Activated CD4-positive, alpha-beta T cell treated with anti-CD3 and anti-CD28 coated beads, Interleukin-2, amount 50 U/mL, for 24 hours (primary cell): ENCODE results near the gene PHKG1.
"Not testable (repeated sequence)": the region's sequence is repeated elsewhere in the genome, so short reads cannot be mapped to it uniquely, and the experiment has no call there.

Source experiments
- DNase-seq, 2 donors: peaks; one replicate each; pipeline ENCODE4 v3.0.0-alpha.2; 2020; ENCODE audit warnings: low read depth in 1 of 2, low spot score in 1 of 2

The PHKG1 gene

DNA sequence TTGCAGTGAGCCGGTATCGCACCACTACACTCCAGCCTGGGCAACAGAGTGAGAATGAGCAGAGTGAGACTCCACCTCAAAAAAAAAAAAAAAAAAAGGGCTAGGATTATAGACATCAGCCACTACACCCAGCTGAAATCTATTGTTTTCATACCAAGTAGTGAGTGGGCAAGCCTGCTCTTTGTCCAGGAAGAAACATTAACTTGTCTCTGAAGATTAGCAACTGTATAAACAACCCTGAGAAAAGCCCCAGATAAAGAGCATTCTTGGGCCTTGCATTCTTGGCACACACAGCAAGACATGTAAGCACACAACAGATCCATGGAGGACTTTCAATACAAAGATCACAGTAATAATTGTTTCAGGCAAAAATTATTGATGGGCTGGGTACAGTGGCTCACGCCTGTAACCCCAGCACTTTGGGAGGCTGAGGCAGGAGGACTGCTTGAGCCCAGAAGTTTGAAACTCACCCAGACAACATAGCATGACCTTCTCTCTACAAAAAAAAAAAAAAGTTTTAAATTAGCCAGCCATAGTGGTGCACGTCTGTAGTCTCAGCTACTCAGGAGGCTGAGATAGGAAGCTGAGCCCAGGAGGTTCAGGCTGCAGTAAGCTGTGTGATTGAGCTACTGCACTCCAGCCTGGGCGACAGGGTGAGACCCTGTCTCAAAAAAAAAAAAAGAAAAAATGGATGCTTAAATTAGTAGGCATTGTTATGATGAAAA, 45.9 kb downstream of the PHKG1 start:
- DNase-seq = no peak

DNA sequence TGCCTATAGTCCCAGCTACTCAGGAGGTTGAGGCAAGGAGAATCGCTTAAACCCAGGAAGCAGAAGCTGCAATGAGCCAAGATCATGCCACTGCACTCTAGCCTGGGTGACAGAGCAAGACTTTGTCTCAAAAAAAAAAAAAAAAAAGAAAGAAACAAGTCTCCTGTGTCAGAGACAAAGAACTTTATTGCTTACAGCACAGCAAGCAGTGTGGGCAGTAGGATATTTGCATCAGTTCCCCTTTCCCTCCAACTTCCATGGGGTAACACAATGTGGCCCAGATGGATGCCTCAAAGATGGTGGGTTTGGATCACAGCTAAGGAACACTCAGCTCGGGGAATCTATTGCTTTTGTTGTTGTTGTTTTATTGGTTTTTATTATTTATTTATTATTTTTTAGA, 47.0 kb downstream of the PHKG1 start:
- DNase-seq = not testable (repeated sequence)

DNA sequence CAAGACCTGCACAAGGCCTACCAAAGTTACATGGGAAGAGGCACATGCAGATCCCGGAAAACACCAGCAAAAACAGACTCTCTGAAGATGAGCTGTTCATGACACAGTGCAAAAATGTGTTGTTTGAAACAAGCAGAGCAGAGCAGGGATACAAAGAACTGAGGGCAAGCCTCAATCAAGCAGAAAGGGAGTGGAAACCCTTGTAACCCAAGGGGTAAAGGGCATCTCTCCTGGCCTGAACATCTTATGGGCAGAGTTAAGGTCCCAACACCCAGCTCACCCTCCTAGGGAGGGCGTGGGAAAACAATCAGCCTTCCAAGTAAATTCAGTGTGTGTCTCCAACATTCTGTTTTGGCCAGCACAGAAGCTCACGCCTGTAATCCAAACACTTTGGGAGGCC, 52.0 kb downstream of the PHKG1 start:
- no peak for DNase-seq

DNA sequence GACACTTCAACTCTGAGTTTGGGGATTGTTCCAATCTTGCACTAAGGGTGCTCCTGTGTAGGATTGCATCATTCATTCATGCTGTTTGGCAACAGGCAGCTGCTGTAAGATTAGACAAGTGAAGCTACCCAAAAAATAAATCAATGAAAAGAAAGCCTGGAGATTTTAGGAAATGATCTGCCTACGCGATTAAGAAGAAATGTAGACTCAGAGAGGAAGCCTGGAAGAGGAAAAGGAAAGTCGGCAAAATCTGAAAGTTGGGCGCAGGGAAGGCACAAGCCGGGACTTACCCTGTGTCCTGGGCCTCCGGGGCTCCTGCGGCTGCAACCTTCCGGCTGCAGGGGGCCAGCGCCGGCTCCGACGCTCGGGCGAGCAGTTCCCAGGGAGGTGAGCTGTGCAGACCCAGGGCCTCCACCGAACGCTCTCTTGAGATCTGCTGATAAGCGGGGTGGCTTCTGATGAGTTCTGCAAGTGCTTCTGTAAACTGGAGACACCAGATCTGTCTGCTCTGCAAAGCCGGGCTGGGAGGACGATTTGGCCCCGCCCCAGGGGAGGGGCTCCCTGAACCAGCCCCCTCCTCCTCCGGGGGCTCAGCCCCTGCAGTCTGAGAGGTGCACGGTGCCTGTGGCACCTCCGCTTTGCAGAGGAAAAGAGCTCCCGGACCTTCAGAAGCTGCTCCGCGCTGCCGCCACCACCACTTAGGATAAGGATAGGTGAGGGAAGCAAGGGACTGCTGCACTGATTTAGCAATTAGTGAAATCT, 58.9 kb downstream of the PHKG1 start:
- DNase-seq = peak; percentile 27 to 47

DNA sequence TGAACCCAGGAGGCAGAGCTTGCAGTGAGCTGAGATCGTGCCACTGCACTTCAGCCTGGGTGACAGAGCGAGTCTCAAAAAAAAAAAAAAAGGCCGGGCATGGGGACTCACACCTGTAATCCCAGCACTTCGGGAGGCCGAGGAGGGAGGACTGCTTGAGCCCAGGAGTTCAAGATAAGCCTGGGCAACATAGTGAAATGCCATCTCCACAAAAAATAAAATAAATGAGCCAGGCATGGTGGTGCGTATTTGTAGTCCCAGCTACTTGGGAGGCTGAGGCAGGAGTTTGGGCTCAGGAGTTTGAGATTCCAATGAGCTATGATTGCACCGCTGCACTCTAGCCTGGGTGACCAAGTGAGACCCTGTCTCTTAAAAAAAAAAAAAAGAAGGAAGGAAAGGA, 60.2 kb downstream of the PHKG1 start:
- DNase-seq = not testable (repeated sequence)

DNA sequence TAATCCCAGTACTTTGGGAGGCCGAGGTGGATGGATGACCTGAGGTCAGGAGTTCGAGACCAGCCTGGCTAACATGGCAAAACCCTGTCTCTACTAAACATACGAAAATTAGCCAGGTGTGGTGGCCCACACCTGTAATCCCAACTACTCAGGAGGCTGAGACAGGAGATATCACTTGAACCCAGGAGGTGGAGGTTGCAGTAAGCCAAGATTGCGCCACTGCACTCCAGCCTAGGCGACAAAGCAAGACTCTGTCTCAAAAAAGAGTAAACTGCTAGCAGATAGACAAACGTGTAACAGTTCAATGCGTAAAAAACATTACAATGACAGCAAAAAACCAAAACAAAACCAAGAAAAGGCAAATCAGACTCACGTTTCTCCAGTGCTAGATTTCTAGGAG, 61.2 kb downstream of the PHKG1 start:
- not testable (repeated sequence) for DNase-seq

DNA sequence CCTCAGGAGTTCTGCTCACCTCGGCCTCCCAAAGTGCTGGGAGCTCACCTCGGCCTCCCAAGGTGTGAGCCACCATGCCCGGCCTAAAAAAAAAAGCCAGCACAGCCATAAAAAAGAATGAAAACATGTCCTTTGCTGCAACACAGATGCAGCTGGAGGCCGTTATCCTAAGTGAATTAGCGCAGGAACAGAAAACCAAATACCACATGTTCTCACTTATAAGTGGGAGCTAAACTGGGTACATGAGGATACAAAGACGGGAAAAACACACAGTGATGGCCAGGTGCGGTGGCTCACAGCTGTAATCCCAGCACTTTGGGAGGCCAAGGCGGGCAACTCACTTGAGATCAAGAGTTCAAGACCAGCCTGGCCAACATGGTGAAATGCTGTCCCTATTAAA, 62.4 kb downstream of the PHKG1 start:
- DNase-seq = no peak
